ENCODE data around the gene E2F1.

DNA sequence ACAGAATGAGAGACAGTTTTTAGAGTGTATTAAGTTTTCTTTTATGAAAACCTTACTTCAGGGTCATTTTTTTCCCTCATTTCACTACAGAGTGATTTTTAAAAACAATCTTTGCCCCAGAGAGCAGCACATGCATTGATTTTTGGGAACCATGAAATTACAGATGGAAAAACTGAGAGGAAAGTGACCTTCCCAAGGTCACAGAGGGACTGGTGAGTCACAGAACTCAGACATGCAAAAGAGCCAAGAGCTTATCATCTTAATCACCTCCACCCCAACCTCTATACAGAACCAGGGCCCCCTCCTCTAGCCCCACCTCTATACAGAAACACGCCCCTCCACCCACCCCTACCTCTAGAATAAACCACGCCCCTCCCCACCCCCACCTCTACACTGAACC is 23.2 kb upstream of the E2F1 start:
- no peak for TF ChIP-seq EZH2phosphoT487 (IDR thresholded peaks at IDR 0.05; ENCODE audit: borderline replicate concordance, low read depth, low read length)
- TF ChIP-seq, protein P1, sequence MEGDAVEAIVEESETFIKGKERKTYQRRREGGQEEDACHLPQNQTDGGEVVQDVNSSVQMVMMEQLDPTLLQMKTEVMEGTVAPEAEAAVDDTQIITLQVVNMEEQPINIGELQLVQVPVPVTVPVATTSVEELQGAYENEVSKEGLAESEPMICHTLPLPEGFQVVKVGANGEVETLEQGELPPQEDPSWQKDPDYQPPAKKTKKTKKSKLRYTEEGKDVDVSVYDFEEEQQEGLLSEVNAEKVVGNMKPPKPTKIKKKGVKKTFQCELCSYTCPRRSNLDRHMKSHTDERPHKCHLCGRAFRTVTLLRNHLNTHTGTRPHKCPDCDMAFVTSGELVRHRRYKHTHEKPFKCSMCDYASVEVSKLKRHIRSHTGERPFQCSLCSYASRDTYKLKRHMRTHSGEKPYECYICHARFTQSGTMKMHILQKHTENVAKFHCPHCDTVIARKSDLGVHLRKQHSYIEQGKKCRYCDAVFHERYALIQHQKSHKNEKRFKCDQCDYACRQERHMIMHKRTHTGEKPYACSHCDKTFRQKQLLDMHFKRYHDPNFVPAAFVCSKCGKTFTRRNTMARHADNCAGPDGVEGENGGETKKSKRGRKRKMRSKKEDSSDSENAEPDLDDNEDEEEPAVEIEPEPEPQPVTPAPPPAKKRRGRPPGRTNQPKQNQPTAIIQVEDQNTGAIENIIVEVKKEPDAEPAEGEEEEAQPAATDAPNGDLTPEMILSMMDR (conservative IDR thresholded peaks at IDR 0.05; ENCODE audit: low read length): no peak

All from OCI-LY7 (cell line).